ENCODE data around the gene GVQW3.

The GVQW3 gene

GRCh38 chr11:76339221-76339620 lies 41.9 kb upstream of the GVQW3 start:
- no peak for DNase-seq

GRCh38 chr11:76347466-76347865 lies 33.7 kb upstream of the GVQW3 start:
- H3K4me3 ChIP-seq (ENCODE audit: low read depth, low read length), result no peak overlapping the region
- no peak for DNase-seq
- H3K36me3 ChIP-seq, result peaks cover 10% of the 10 kb centered on the region
- no peaks in the 10 kb centered on the region; the same call in 1 of the 2 replicates for H3K9me3 ChIP-seq
- TF ChIP-seq CTCF (IDR thresholded peaks at IDR 0.05; ENCODE audit: low read depth, low read length), result no peak
- no peaks in the 10 kb centered on the region for H3K27me3 ChIP-seq
- no peaks in the 10 kb centered on the region; the same call in 1 of the 2 replicates for H3K4me1 ChIP-seq

More at GRCh38 chr11:76339221-76339620, 41.9 kb upstream of the GVQW3 start:
- Histone ChIP-seq H3K4me1 (no peaks in the 10 kb centered on the region), H3K36me3 (no peaks in the 10 kb centered on the region), H3K9me3 (peaks cover 2% of the 10 kb centered on the region; the same call in 1 of the 2 replicates), H3K27me3 (no peaks in the 10 kb centered on the region), H3K4me3 (ENCODE audit: low read depth, low read length) (no peak overlapping the region)
- no peak for TF ChIP-seq CTCF (IDR thresholded peaks at IDR 0.05; ENCODE audit: low read depth, low read length)

- Histone ChIP-seq H3K4me3 (ENCODE audit: low read depth, low read length) (no peak overlapping the region), H3K27me3 (no peaks in the 10 kb centered on the region), H3K4me1 (no peaks in the 10 kb centered on the region; the same call in 1 of the 2 replicates), H3K36me3 (peaks cover 17% of the 10 kb centered on the region), H3K9me3 (no peaks in the 10 kb centered on the region; the same call in 1 of the 2 replicates)
- no peak for DNase-seq
- no peak for TF ChIP-seq CTCF (IDR thresholded peaks at IDR 0.05; ENCODE audit: low read depth, low read length)
These were observed 32.8 kb upstream of the GVQW3 start for GRCh38 chr11:76348348-76348747.

DNA sequence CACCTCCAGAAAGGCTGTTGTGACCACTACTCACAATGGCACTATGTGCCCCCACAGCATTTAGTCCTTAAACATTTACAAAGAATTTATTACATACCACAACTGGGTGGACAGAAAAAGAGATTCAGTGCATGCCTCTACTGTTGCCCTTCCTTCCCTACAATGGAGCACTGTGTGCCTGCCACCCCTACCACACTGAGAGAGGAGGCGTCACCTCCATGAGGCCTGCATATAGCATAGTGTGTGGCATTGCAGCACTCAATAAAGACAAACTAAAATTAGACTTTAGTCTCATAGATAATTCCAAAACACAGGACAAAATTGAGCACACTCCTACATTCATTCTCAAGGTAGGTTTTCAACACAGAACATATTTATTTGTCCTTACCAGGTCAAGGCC lies 26.0 kb upstream of the GVQW3 start:
- no peak for DNase-seq
- Histone ChIP-seq H3K36me3 (peaks cover 52% of the 10 kb centered on the region), H3K4me3 (ENCODE audit: low read depth, low read length) (no peak overlapping the region), H3K27me3 (no peaks in the 10 kb centered on the region), H3K9me3 (no peaks in the 10 kb centered on the region), H3K4me1 (no peaks in the 10 kb centered on the region)
- TF ChIP-seq CTCF (IDR thresholded peaks at IDR 0.05; ENCODE audit: low read depth, low read length), result no peak

DNA sequence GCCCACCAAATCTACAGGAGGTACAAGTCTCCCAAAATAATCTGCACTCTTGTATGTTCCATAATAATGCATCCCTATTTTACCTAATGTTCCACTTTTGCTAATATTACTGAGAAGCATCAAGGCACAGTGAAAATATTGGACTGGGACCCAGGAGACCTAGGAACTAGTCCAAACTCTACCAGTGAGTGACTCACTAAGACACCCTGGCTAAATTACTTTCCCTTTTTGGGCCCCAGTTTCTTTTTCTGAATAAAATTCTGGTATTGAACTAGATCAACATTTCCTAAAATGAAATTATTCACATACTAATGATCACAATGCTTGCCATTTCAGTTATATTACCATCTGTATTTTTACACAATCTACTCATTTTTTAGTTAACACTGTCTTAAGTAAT lies 19.7 kb upstream of the GVQW3 start:
- Histone ChIP-seq H3K9me3 (no peaks in the 10 kb centered on the region), H3K27me3 (no peaks in the 10 kb centered on the region), H3K36me3 (peaks cover 24% of the 10 kb centered on the region), H3K4me3 (ENCODE audit: low read depth, low read length) (no peak overlapping the region), H3K4me1 (no peaks in the 10 kb centered on the region; the same call in 1 of the 2 replicates)
- TF ChIP-seq CTCF (IDR thresholded peaks at IDR 0.05; ENCODE audit: low read depth, low read length), result no peak
- DNase-seq, result no peak

- no peak overlapping the region for H3K4me3 ChIP-seq (ENCODE audit: low read depth, low read length)
- no peak for TF ChIP-seq CTCF (IDR thresholded peaks at IDR 0.05; ENCODE audit: low read depth, low read length)
- no peaks in the 10 kb centered on the region for H3K9me3 ChIP-seq
- no peak for DNase-seq
- peaks cover 22% of the 10 kb centered on the region for H3K36me3 ChIP-seq
- no peaks in the 10 kb centered on the region for H3K27me3 ChIP-seq
- H3K4me1 ChIP-seq, result no peaks in the 10 kb centered on the region; the same call in 1 of the 2 replicates
These were observed 19.3 kb upstream of the GVQW3 start for GRCh38 chr11:76361776-76362175.

Measured in BE2C (cell line).